SKM-1 (cell line): ENCODE measurements around the gene MEOX1.
A peak's percentile ranks its signal among the peaks of the same experiment; 100 is the strongest.

Source experiments
- DNase-seq: peaks from one replicate; lab custom pipeline; 2025; ENCODE audit not compliant: unreplicated experiment; lab: John Stamatoyannopoulos, UW

The MEOX1 gene

GRCh38 chr17:43680461-43680860 lies 18.7 kb upstream of the MEOX1 start:
- no peak for DNase-seq

GRCh38 chr17:43679911-43680310 lies 18.2 kb upstream of the MEOX1 start:
- DNase-seq: no peak

- no peak for DNase-seq
These were observed 17.7 kb upstream of the MEOX1 start for GRCh38 chr17:43679401-43679800.

GRCh38 chr17:43676471-43676870 lies 14.7 kb upstream of the MEOX1 start:
- no peak for DNase-seq

- no peak for DNase-seq
These were observed 12.7 kb upstream of the MEOX1 start for GRCh38 chr17:43674394-43674793.

- peak; percentile 54 for DNase-seq
These were observed 12.0 kb upstream of the MEOX1 start for GRCh38 chr17:43673516-43674323.

GRCh38 chr17:43671755-43672519 lies 10.2 kb upstream of the MEOX1 start:
- DNase-seq: no peak

GRCh38 chr17:43671031-43671692 lies 9.4 kb upstream of the MEOX1 start:
- no peak for DNase-seq

- no peak for DNase-seq
These were observed 8.9 kb upstream of the MEOX1 start for GRCh38 chr17:43670645-43671030.

- no peak for DNase-seq
These were observed 8.4 kb upstream of the MEOX1 start for GRCh38 chr17:43669971-43670644.

GRCh38 chr17:43667947-43668348 lies 6.2 kb upstream of the MEOX1 start:
- no peak for DNase-seq

GRCh38 chr17:43667506-43667905 lies 5.8 kb upstream of the MEOX1 start:
- no peak for DNase-seq

GRCh38 chr17:43665937-43666236 lies 4.2 kb upstream of the MEOX1 start:
- no peak for DNase-seq

GRCh38 chr17:43665084-43665936 lies 3.6 kb upstream of the MEOX1 start:
- DNase-seq: no peak

- no peak for DNase-seq
These were observed 2.4 kb upstream of the MEOX1 start for GRCh38 chr17:43664096-43664495.

- no peak for DNase-seq
These were observed 1.7 kb upstream of the MEOX1 start for GRCh38 chr17:43663383-43663782.

GRCh38 chr17:43662413-43663141 lies 855 bp upstream of the MEOX1 start:
- no peak for DNase-seq

GRCh38 chr17:43660816-43661493 lies 767 bp downstream of the MEOX1 start:
- DNase-seq: no peak

GRCh38 chr17:43659823-43660617 lies 1.7 kb downstream of the MEOX1 start:
- no peak for DNase-seq
